GM13976 (cell line): Measurements from ENCODE around the gene GALNT10.

Source experiments
- DNase-seq: peaks from one replicate; pipeline ENCODE4 v3.0.0; 2012; ENCODE audit warnings: low spot score
- in situ Hi-C: fragments of 300-500 bp; cut with MboI; formaldehyde crosslinking; loops from one replicate; pipeline ENCODE4 v1.12.0; 2022; ENCODE audit warnings: low sequenced_read_pairs, mixed read lengths, inconsistent platforms; ENCODE audit not compliant: unreplicated experiment
- TF ChIP-seq, protein P1 (sequence below): IDR thresholded peaks from 2 replicates; pipeline ENCODE4 v1.5.1; 2012; ENCODE audit warnings: borderline replicate concordance, mild to moderate bottlenecking; ENCODE audit not compliant: insufficient read depth; ENCODE audit errors: extremely low read depth, missing control alignments, control extremely low read depth

GALNT10 gene

DNA sequence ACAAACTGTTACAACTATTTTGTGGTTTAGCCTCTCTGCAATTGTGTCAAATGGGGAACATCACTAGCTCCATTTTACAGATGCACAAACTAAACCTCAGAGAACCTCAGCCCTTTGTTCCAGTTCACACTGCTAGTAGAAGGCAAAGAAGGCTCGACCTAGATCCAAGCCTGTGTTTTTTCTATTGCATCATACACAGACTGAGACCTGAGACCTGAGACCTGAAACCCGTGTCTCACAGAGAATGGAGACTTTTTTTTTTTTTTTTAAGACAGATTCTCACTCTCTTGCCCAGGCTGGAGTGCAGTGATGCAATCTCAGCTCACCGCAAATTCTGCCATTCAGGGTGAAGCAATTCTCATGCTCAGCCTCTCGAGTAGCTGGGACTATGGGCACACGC lies 120.8 kb downstream of the GALNT10 start:
- TF ChIP-seq, protein P1, sequence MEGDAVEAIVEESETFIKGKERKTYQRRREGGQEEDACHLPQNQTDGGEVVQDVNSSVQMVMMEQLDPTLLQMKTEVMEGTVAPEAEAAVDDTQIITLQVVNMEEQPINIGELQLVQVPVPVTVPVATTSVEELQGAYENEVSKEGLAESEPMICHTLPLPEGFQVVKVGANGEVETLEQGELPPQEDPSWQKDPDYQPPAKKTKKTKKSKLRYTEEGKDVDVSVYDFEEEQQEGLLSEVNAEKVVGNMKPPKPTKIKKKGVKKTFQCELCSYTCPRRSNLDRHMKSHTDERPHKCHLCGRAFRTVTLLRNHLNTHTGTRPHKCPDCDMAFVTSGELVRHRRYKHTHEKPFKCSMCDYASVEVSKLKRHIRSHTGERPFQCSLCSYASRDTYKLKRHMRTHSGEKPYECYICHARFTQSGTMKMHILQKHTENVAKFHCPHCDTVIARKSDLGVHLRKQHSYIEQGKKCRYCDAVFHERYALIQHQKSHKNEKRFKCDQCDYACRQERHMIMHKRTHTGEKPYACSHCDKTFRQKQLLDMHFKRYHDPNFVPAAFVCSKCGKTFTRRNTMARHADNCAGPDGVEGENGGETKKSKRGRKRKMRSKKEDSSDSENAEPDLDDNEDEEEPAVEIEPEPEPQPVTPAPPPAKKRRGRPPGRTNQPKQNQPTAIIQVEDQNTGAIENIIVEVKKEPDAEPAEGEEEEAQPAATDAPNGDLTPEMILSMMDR: no peak
- DNase-seq: peak; percentile 37
- in situ Hi-C loops: no loop called here

GRCh38 chr5:154312000-154312399 lies 121.5 kb downstream of the GALNT10 start:
- TF ChIP-seq, protein P1: no peak
- in situ Hi-C loops: no loop called here
- DNase-seq: no peak

GRCh38 chr5:154312576-154312975 lies 122.0 kb downstream of the GALNT10 start:
- in situ Hi-C loops: no loop called here
- no peak for DNase-seq
- TF ChIP-seq, protein P1: no peak

- in situ Hi-C loops: no loop called here
- no peak for DNase-seq
- TF ChIP-seq, protein P1: no peak
These were observed 123.0 kb downstream of the GALNT10 start for GRCh38 chr5:154313360-154314017.

- in situ Hi-C loops: no loop called here
- TF ChIP-seq, protein P1: no peak
- no peak for DNase-seq
These were observed 124.7 kb downstream of the GALNT10 start for GRCh38 chr5:154315196-154315595.

DNA sequence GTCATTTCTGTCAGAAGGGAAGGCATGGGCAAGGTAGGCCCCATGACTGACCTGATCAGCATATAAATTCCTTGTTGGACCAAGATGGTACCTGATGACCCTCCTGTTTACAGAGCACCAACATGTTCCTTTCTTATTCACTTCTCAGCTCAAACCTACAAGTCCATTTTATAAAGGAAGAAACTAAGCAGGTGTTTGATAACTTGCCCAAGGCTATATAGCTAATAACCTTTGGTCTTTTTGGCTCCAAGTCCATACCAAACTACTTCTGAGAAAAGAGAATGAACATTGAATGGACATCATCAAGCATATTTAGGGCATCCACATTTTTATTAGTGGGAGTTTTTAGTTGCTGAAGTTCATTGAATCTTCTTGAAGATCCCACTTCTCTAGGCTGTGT lies 125.2 kb downstream of the GALNT10 start:
- in situ Hi-C loops: no loop called here
- TF ChIP-seq, protein P1: no peak

More for the DNA sequence above, 125.2 kb downstream of the GALNT10 start:
- no peak for DNase-seq
